WTC11 (cell line): ENCODE measurements around the gene GPR50. TPM values are rescaled to one million over a fixed set of nuclear protein-coding genes. Genes with fewer than 3 reads are reported as not detected.
A peak's percentile ranks its signal among the peaks of the same experiment; 100 is the strongest.

Experiments used
- ATAC-seq: fragments of 200-7000 bp; cut with Tn5 transposase; 2 replicates; pipeline ENCODE4 v1.10.0; 2021; ENCODE audit warnings: mild to moderate bottlenecking, moderate library complexity
- CTCF ChIA-PET: fragments of 300-600 bp; sonication (Branson Sonifier 250); formaldehyde crosslinking; loops from one replicate; lab custom pipeline; 2021; ENCODE audit warnings: antibody characterized with exemption; lab: Charles Lee
- POLR2A ChIA-PET: fragments of 350-600 bp; sonication (Branson Sonifier 250); formaldehyde crosslinking; loops from one replicate; lab custom pipeline; 2021; ENCODE audit warnings: antibody characterized with exemption; lab: Charles Lee
- DNase-seq: peaks from one replicate; pipeline ENCODE4 v3.0.0; 2021; ENCODE audit warnings: low spot score
- H3K27ac Mint-ChIP-seq: 2 replicates; pipeline ENCODE4 v1.8.0; 2021; ENCODE audit warnings: mixed read lengths
- H3K27me3 Mint-ChIP-seq: 2 replicates; pipeline ENCODE4 v1.8.0; 2021; ENCODE audit warnings: low read depth, mild to moderate bottlenecking, moderate library complexity, mixed read lengths
- H3K36me3 Mint-ChIP-seq: 2 replicates; pipeline ENCODE4 v1.8.0; 2021; ENCODE audit warnings: mixed read lengths
- H3K4me1 Mint-ChIP-seq: 2 replicates; pipeline ENCODE4 v1.8.0; 2022; ENCODE audit warnings: mixed read lengths
- H3K4me3 Mint-ChIP-seq: 2 replicates; pipeline ENCODE4 v1.8.0; 2021; ENCODE audit warnings: mild to moderate bottlenecking, moderate library complexity, mixed read lengths
- H3K9me3 Mint-ChIP-seq: 2 replicates; pipeline ENCODE4 v1.8.0; 2021; ENCODE audit warnings: mixed read lengths
- ATF2 ChIP-seq: sonication (generic); formaldehyde crosslinking; IDR thresholded peaks from 2 replicates; pipeline ENCODE4 v1.8.1; 2022; ENCODE audit warnings: low read depth, missing genetic modification reagents, borderline replicate concordance
- ATF6 ChIP-seq: sonication (generic); formaldehyde crosslinking; IDR thresholded peaks from 2 replicates; pipeline ENCODE4 v1.8.1; 2023; ENCODE audit warnings: mild to moderate bottlenecking, missing genetic modification reagents
- E2F4 ChIP-seq: sonication (generic); formaldehyde crosslinking; IDR thresholded peaks from 2 replicates; pipeline ENCODE4 v1.8.1; 2022; ENCODE audit warnings: low read depth, mild to moderate bottlenecking, moderate library complexity, missing genetic modification reagents, borderline replicate concordance
- ESRRA ChIP-seq: sonication (generic); formaldehyde crosslinking; IDR thresholded peaks from 2 replicates; pipeline ENCODE4 v1.8.1; 2022; ENCODE audit warnings: mild to moderate bottlenecking, missing genetic modification reagents, borderline replicate concordance
- FOXP4 ChIP-seq: sonication (generic); formaldehyde crosslinking; IDR thresholded peaks from 2 replicates; pipeline ENCODE4 v1.8.0; 2022; ENCODE audit warnings: mild to moderate bottlenecking, missing genetic modification reagents
- GABPB1 ChIP-seq: sonication (generic); formaldehyde crosslinking; IDR thresholded peaks from 2 replicates; pipeline ENCODE4 v1.8.1; 2023; ENCODE audit warnings: mild to moderate bottlenecking, missing genetic modification reagents
- HMGXB4 ChIP-seq: sonication (generic); formaldehyde crosslinking; IDR thresholded peaks from 2 replicates; pipeline ENCODE4 v1.8.1; 2023; ENCODE audit warnings: mild to moderate bottlenecking, moderate library complexity, missing genetic modification reagents
- IRF2 ChIP-seq: sonication (generic); formaldehyde crosslinking; IDR thresholded peaks from 2 replicates; pipeline ENCODE4 v1.8.0; 2022; ENCODE audit warnings: low read depth, missing genetic modification reagents, borderline replicate concordance
- PRDM15 ChIP-seq: sonication (generic); formaldehyde crosslinking; IDR thresholded peaks from 2 replicates; pipeline ENCODE4 v1.8.0; 2022; ENCODE audit warnings: missing genetic modification reagents
- RELA ChIP-seq: sonication (generic); formaldehyde crosslinking; IDR thresholded peaks from 2 replicates; pipeline ENCODE4 v1.8.1; 2022; ENCODE audit warnings: missing genetic modification reagents, mild to moderate bottlenecking, borderline replicate concordance
- SMAD4 ChIP-seq: sonication (generic); formaldehyde crosslinking; IDR thresholded peaks from 2 replicates; pipeline ENCODE4 v1.8.0; 2022; ENCODE audit warnings: mild to moderate bottlenecking, missing genetic modification reagents
- TEAD1 ChIP-seq: sonication (generic); formaldehyde crosslinking; IDR thresholded peaks from 2 replicates; pipeline ENCODE4 v1.8.0; 2022; ENCODE audit warnings: mild to moderate bottlenecking, missing genetic modification reagents
- USF2 ChIP-seq: sonication (generic); formaldehyde crosslinking; IDR thresholded peaks from 2 replicates; pipeline ENCODE4 v1.8.1; 2023; ENCODE audit warnings: mild to moderate bottlenecking, missing genetic modification reagents, moderate library complexity
- ZBTB43 ChIP-seq: sonication (generic); formaldehyde crosslinking; IDR thresholded peaks from 2 replicates; pipeline ENCODE4 v1.8.1; 2023; ENCODE audit warnings: mild to moderate bottlenecking, missing genetic modification reagents
- ZNF121 ChIP-seq: sonication (generic); formaldehyde crosslinking; IDR thresholded peaks from 2 replicates; pipeline ENCODE4 v1.8.0; 2023; ENCODE audit warnings: missing genetic modification reagents
- ZNF263 ChIP-seq: sonication (generic); formaldehyde crosslinking; IDR thresholded peaks from 2 replicates; pipeline ENCODE4 v1.8.1; 2022; ENCODE audit warnings: low read depth, mild to moderate bottlenecking, moderate library complexity, missing genetic modification reagents
- ZNF396 ChIP-seq: fragments of 250-450 bp; sonication (Bioruptor Pico); IDR thresholded peaks from 2 replicates; pipeline ENCODE4 v1.8.0; 2021; ENCODE audit warnings: mild to moderate bottlenecking, moderate library complexity, borderline replicate concordance
- total RNA-seq: library from RNA; stranded (reverse); gene quantifications from 3 replicates; pipeline ENCODE4 v1.2.3, GENCODE V29; 2021

The GPR50 gene
- total RNA-seq, 1 experiment from 2014 or later = 12.0 TPM

- TF ChIP-seq HMGXB4 (CRISPR knock-in tag) = no peak
- TF ChIP-seq PRDM15 (CRISPR knock-in tag) = no peak
- TF ChIP-seq GABPB1 (CRISPR knock-in tag) = no peak
- TF ChIP-seq TEAD1 (CRISPR knock-in tag) = no peak
- no peak for TF ChIP-seq ZNF121 (CRISPR knock-in tag)
- TF ChIP-seq RELA = no peak
- TF ChIP-seq ZNF396 = no peak
- no peak for TF ChIP-seq ZBTB43 (CRISPR knock-in tag)
- TF ChIP-seq USF2 (CRISPR knock-in tag) = no peak
- no peak for TF ChIP-seq FOXP4
- no peak for TF ChIP-seq ATF2 (CRISPR knock-in tag)
- no peak for TF ChIP-seq ESRRA (CRISPR knock-in tag)
Observed at GRCh38 chrX:151183233-151183753, 6.9 kb downstream of the GPR50 start (continued).

GRCh38 chrX:151183912-151184565 lies 7.7 kb downstream of the GPR50 start:
- ATAC-seq (peak; percentile 69), DNase-seq (no peak)
- Mint-ChIP-seq H3K4me3 (peak overlapping the region; percentile 70), H3K27me3 (peaks cover 30% of the 10 kb centered on the region), H3K4me1 (peaks cover 39% of the 10 kb centered on the region), H3K36me3 (peaks cover 6% of the 10 kb centered on the region), H3K27ac (peak overlapping the region; percentile 55), H3K9me3 (no peaks in the 10 kb centered on the region)
- ChIA-PET POLR2A (interaction anchor here (0.7 kb wide), 1 partner anchor 1076 kb away, joined by 3 read pairs; no protein-coding TSS in a partner anchor), CTCF (interaction anchor here (0.7 to 2.2 kb wide), 3 partner anchors 18 to 176 kb away, joined by 3 to 6 read pairs (median 3); no protein-coding TSS in a partner anchor)
- TF ChIP-seq ZBTB43 (CRISPR knock-in tag) (no peak), ATF6 (no peak), IRF2 (no peak), ZNF263 (CRISPR knock-in tag) (no peak), E2F4 (CRISPR knock-in tag) (no peak), SMAD4 (CRISPR knock-in tag) (no peak)
